IMR-90 (cell line): ENCODE measurements around the gene GZMM. TPM values are rescaled to one million over a fixed set of nuclear protein-coding genes. Genes with fewer than 3 reads are reported as not detected.

ENCODE experiments used
- ATAC-seq: fragments of 200-7000 bp; cut with Tn5 transposase; 2 replicates; pipeline ENCODE4 v1.9.1; 2020; ENCODE audit warnings: low read depth, mild to moderate bottlenecking, moderate library complexity
- BruUV-seq: library from RNA; stranded (reverse); fragments of 400-500 nt; replicated peaks from 2 replicates; lab custom pipeline; 2021; lab: Mats Ljungman, UMichigan
- CTCF ChIA-PET: fragments of 300-600 bp; formaldehyde crosslinking; extraction: SDS; loops from one replicate; lab custom pipeline; 2021; ENCODE audit warnings: antibody characterized with exemption; lab: Yijun Ruan, JAX
- POLR2A ChIA-PET: fragments of 300-600 bp; sonication (Branson Sonifier 250); formaldehyde crosslinking; loops from one replicate; lab custom pipeline; 2022; ENCODE audit warnings: antibody characterized with exemption; ENCODE audit not compliant: unreplicated experiment; lab: Charles Lee
- DNase-seq: peaks from one replicate; pipeline ENCODE4 v3.0.0; 2013
- H2AFZ ChIP-seq: replicated peaks from 2 replicates; pipeline ENCODE3; 2013; ENCODE audit warnings: low read length, mild to moderate bottlenecking; ENCODE audit not compliant: poor library complexity
- H2AK5ac ChIP-seq: 2 replicates; pipeline ENCODE4 v1.6.1; 2013; ENCODE audit warnings: low read depth, low read length, inconsistent platforms
- H2AK9ac ChIP-seq: replicated peaks from 2 replicates; pipeline ENCODE3; 2013; ENCODE audit warnings: mild to moderate bottlenecking, low read depth, low read length, moderate library complexity; ENCODE audit not compliant: poor library complexity
- H2BK120ac ChIP-seq: 2 replicates; pipeline ENCODE4 v1.6.1; 2013; ENCODE audit warnings: low read depth, low read length, inconsistent platforms
- H2BK15ac ChIP-seq: 3 replicates; pipeline ENCODE4 v1.6.1; 2013; ENCODE audit warnings: low read depth, low read length, inconsistent platforms
- H2BK20ac ChIP-seq: 2 replicates; pipeline ENCODE4 v1.6.1; 2013; ENCODE audit warnings: low read depth, mild to moderate bottlenecking, inconsistent platforms, low read length, moderate library complexity
- H2BK5ac ChIP-seq: 2 replicates; pipeline ENCODE4 v1.6.1; 2013; ENCODE audit warnings: mild to moderate bottlenecking, low read depth, low read length, inconsistent platforms; ENCODE audit not compliant: poor library complexity, severe bottlenecking
- H3K14ac ChIP-seq: replicated peaks from 2 replicates; pipeline ENCODE4 v1.6.1; 2013; ENCODE audit warnings: low read depth, low read length, inconsistent platforms
- H3K18ac ChIP-seq: 2 replicates; pipeline ENCODE4 v1.6.1; 2013; ENCODE audit warnings: low read depth, low read length, control low read depth
- H3K23ac ChIP-seq: 2 replicates; pipeline ENCODE4 v1.6.1; 2013; ENCODE audit warnings: low read depth, low read length, inconsistent platforms
- H3K27ac ChIP-seq: 2 replicates; pipeline ENCODE4 v1.5.1; 2013; ENCODE audit warnings: mild to moderate bottlenecking, control low read depth, low read length; ENCODE audit not compliant: insufficient read depth
- H3K27me3 ChIP-seq: 2 replicates; pipeline ENCODE4 v1.6.1; 2013; ENCODE audit warnings: low read length; ENCODE audit not compliant: control insufficient read depth, insufficient read depth
- H3K36me3 ChIP-seq: 2 replicates; pipeline ENCODE4 v1.6.1; 2013; ENCODE audit warnings: low read length, mixed read lengths; ENCODE audit not compliant: control insufficient read depth, insufficient read depth
- H3K4ac ChIP-seq: 2 replicates; pipeline ENCODE4 v1.6.1; 2013; ENCODE audit warnings: low read depth, low read length, inconsistent platforms
- H3K4me1 ChIP-seq: 2 replicates; pipeline ENCODE4 v1.6.1; 2013; ENCODE audit warnings: low read length, mixed read lengths; ENCODE audit not compliant: control insufficient read depth, insufficient read depth
- H3K4me2 ChIP-seq: 2 replicates; pipeline ENCODE4 v1.6.1; 2013; ENCODE audit warnings: low read depth, mild to moderate bottlenecking, control low read depth, low read length, moderate library complexity
- H3K4me3 ChIP-seq: 2 replicates; pipeline ENCODE4 v1.5.1; 2013; ENCODE audit warnings: low read depth, mild to moderate bottlenecking, control low read depth, low read length, moderate library complexity; ENCODE audit not compliant: insufficient read depth
- H3K56ac ChIP-seq: 2 replicates; pipeline ENCODE4 v1.6.1; 2013; ENCODE audit warnings: low read length, inconsistent platforms; ENCODE audit not compliant: insufficient read depth; ENCODE audit errors: extremely low read depth
- H3K79me1 ChIP-seq, 2 experiments: 2 replicates each; pipeline ENCODE4 v1.6.1; 2013; ENCODE audit warnings: low read length in 2 of 2, inconsistent platforms in 1 of 2, low read depth in 1 of 2
- H3K9ac ChIP-seq: 2 replicates; pipeline ENCODE4 v1.6.1; 2013; ENCODE audit warnings: low read depth, low read length, control low read depth
- H3K9me1 ChIP-seq: 2 replicates; pipeline ENCODE4 v1.6.1; 2013; ENCODE audit warnings: low read length, inconsistent platforms; ENCODE audit not compliant: insufficient read depth
- H3K9me3 ChIP-seq: 2 replicates; pipeline ENCODE4 v1.6.1; 2013; ENCODE audit warnings: low read length; ENCODE audit not compliant: control insufficient read depth, insufficient read depth
- H4K20me1 ChIP-seq: 2 replicates; pipeline ENCODE4 v1.6.1; 2013; ENCODE audit warnings: low read length, inconsistent platforms; ENCODE audit not compliant: insufficient read depth
- H4K5ac ChIP-seq: 2 replicates; pipeline ENCODE4 v1.6.1; 2013; ENCODE audit warnings: mild to moderate bottlenecking, low read depth, low read length, control low read depth
- H4K8ac ChIP-seq, 2 experiments: 2 replicates each; pipeline ENCODE4 v1.6.1; 2013; ENCODE audit warnings: low read depth in 2 of 2, low read length in 2 of 2, control low read depth in 1 of 2, inconsistent platforms in 1 of 2
- H4K91ac ChIP-seq: 2 replicates; pipeline ENCODE4 v1.6.1; 2013; ENCODE audit warnings: low read depth, low read length, inconsistent platforms; ENCODE audit not compliant: insufficient read depth
- ELK1 ChIP-seq: fragments of 150-350 bp; IDR thresholded peaks from 2 replicates; pipeline ENCODE4 v1.6.1; 2016; ENCODE audit warnings: low read depth, mild to moderate bottlenecking, low read length, moderate library complexity, borderline replicate concordance
- FOS ChIP-seq: fragments of 150-350 bp; IDR thresholded peaks from 2 replicates; pipeline ENCODE4 v1.6.1; 2016; ENCODE audit warnings: low read depth, low read length
- SMC3 ChIP-seq: fragments of 150-350 bp; IDR thresholded peaks from 2 replicates; pipeline ENCODE4 v1.6.1; 2016; ENCODE audit warnings: low read depth, mild to moderate bottlenecking, antibody characterized with exemption, low read length, moderate library complexity
- WGBS, 2 experiments: methylation state at CpG; one replicate each; pipeline versions ENCODE4 v1.1.5 to v1.1.7; 2013; ENCODE audit warnings: missing lambda C conversion rate in 2 of 2; ENCODE audit not compliant: insufficient read length in 1 of 2; ENCODE audit errors: extremely low coverage in 2 of 2; 5-methylcytosine and 5-hydroxymethylcytosine counted together
- dilution Hi-C: fragments of 300-500 bp; cut with HindIII; formaldehyde crosslinking; loops from one replicate; pipeline ENCODE4 v1.14.3; 2018; ENCODE audit warnings: low sequenced_read_pairs; ENCODE audit not compliant: unreplicated experiment
- in situ Hi-C: fragments of 300-500 bp; cut with MboI; formaldehyde crosslinking; loops from 3 replicates; pipeline ENCODE4 v1.14.3; 2019; ENCODE audit warnings: low sequenced_read_pairs, inconsistent platforms, mixed read lengths
- intact Hi-C: fragments of 100-400 bp; cut with micrococcal nuclease; formaldehyde crosslinking; loops from 2 replicates; pipeline ENCODE4 v1.10.0; 2022
- polyA plus RNA-seq, 3 experiments: library from polyadenylated mRNA; depleted of rRNA; stranded (reverse); fragments of >200 nt; gene quantifications; 2 replicates each; pipeline ENCODE4 v1.2.3, GENCODE V29; 2012; ENCODE audit warnings: low replicate concordance in 1 of 3
- total RNA-seq: library from RNA; depleted of rRNA; stranded (reverse); fragments of >200 nt; gene quantifications from 2 replicates; pipeline ENCODE4 v1.2.3, GENCODE V29; 2012

The GZMM gene
- total and polyA plus RNA-seq, 2 of the 4 experiments (the other 2 are of a cell fraction) = 0.24 TPM; not detected in 1

- Histone ChIP-seq H4K91ac (no peak overlapping the region), H3K4ac (no peak overlapping the region), H2AFZ (no peak overlapping the region), H3K4me3 (no peak overlapping the region), H2BK20ac (no peak overlapping the region), H3K27ac (no peak overlapping the region), H4K20me1 (peaks cover 7% of the 10 kb centered on the region; the same call in 1 of the 2 replicates), H2AK5ac (no peak overlapping the region), H2AK9ac (no peak overlapping the region), H3K4me1 (peaks cover 2% of the 10 kb centered on the region; the same call in 1 of the 2 replicates), H3K4me2 (no peak overlapping the region), H3K79me1 (no peaks in the 10 kb centered on the region; a peak in 1 of 4 replicates), H2BK15ac (no peak overlapping the region), H3K9me3 (no peaks in the 10 kb centered on the region), H3K27me3 (no peaks in the 10 kb centered on the region), H2BK5ac (no peak overlapping the region), H2BK120ac (no peak overlapping the region), H3K56ac (no peak overlapping the region), H3K18ac (no peak overlapping the region), H3K9ac (no peak overlapping the region), H4K8ac (no peak overlapping the region), H4K5ac (no peak overlapping the region), H3K9me1 (peaks cover 8% of the 10 kb centered on the region), H3K36me3 (peaks cover 3% of the 10 kb centered on the region; the same call in 1 of the 2 replicates), H3K23ac (no peak overlapping the region), H3K14ac (no peak overlapping the region)
- dilution Hi-C loops (no loop called here), in situ Hi-C loops (no loop called here), intact Hi-C loops (no loop called here)
- CTCF ChIA-PET = no interaction called here
- ATAC-seq = no peak
- WGBS, 2 experiments = 81% methylated on average over 9 of the region's 26 CpGs; no CpG with 5 or more reads in 1 of the 2 experiments
- BruUV-seq = no TSS peak
- TF ChIP-seq FOS = no peak
- TF ChIP-seq ELK1 = no peak
- no peak for TF ChIP-seq SMC3
- POLR2A ChIA-PET = no interaction called here
- no peak for DNase-seq
These were observed 4.2 kb downstream of the GZMM start for GRCh38 chr19:547836-548720.
